ENCODE measurements around the gene MAGI1.

The MAGI1 gene

DNA sequence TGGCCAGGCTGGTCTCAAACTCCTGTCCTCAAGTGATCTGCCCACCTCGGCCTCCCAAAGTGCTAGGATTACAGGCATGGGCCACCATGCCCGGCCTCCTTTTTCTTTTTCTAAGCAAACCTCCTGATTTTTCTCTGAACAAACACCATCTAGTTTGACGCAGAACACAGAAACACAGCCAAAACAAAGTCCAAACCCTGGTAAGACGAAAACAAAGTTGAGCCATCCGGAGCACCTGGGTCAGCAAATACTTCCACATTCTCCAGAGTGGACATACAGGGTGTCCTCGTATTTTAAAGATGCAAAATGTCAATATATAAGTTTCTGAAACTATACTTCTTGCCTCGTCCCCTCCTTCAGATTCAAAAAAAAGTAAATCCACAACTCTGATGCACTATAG lies 715.8 kb downstream of the MAGI1 start:
- DNase-seq: no peak

DNA sequence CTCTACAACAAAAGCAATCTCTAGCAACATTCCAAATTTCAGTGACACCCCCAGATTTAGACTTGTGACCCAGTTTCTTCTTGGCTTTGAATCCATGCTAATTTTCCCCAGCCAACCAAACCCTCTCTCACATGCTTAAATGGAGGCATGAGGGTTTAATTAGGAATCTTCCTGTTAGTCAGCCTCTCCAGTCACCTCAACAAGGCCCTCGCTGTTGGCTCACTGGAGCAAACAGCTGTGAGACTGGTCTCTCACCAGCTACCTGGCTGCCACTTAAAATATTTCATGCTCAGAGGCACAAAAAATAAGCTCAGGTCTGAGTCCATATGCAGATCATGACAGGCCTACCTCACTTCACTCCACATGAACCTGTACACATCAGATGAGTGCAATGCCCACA lies 720.5 kb downstream of the MAGI1 start:
- no peak for DNase-seq

GRCh38 chr3:65314916-65315315 lies 723.8 kb downstream of the MAGI1 start:
- no peak for DNase-seq

- DNase-seq: no peak
Observed at GRCh38 chr3:65314269-65314668, 724.4 kb downstream of the MAGI1 start.

DNA sequence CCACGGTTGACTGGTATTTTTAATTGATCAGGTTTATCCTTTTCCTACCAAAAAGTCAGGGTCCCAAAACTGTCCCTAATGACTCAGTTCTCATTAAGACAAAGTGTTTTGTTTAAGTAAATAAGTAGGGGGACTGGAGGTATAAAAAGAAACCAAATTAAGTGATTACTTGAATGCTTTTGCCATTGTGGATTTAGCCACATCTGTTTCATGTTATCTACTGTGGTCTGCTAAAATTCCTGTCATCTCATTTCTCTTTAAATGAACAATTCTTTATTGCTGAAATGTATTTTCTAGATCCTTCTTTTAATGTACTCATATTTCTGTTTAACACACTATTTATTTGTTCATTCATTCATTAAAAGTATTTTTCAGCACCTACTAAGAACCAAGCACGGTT lies 725.1 kb downstream of the MAGI1 start:
- no peak for DNase-seq

GRCh38 chr3:65305836-65306235 lies 732.9 kb downstream of the MAGI1 start:
- DNase-seq: no peak

Measured in NCI-H526 treated with DMSO at 0.1 percent for 48 hours (cell line).